OCI-LY7 (cell line): ENCODE measurements around the gene CIB2.

Experiments used
- EZH2phosphoT487 ChIP-seq: fragments of 200-600 bp; sonication (generic); IDR thresholded peaks from 2 replicates; pipeline ENCODE4 v1.6.1; 2018; ENCODE audit warnings: low read depth, borderline replicate concordance, mild to moderate bottlenecking, mixed run types, antibody characterized with exemption, low read length, moderate library complexity, mixed read lengths
- TF ChIP-seq, protein P1 (sequence below): fragments of 200-600 bp; sonication (generic); conservative IDR thresholded peaks from 2 replicates; pipeline ENCODE4 v1.5.1; 2014; ENCODE audit warnings: mild to moderate bottlenecking, antibody characterized with exemption, low read length, moderate library complexity, mixed read lengths

DNA sequence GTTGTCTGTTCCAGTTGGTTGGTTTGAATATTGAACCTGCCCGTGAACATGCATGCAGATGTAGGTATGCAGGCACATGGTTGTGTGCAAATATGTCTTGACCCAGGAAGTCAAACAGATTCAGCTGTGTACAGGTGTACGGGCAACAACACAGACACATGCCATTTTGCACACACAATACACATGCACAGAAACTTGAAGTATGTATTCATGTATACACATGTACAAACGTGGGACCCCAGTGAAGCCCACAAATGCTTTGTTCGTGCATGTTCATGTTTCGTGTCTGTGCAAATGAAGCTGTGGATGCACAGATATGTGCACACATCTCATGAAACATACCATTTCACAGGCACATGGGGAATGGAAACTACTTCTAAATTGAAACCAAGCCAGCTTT lies 48.7 kb upstream of the CIB2 start:
- TF ChIP-seq, protein P1, sequence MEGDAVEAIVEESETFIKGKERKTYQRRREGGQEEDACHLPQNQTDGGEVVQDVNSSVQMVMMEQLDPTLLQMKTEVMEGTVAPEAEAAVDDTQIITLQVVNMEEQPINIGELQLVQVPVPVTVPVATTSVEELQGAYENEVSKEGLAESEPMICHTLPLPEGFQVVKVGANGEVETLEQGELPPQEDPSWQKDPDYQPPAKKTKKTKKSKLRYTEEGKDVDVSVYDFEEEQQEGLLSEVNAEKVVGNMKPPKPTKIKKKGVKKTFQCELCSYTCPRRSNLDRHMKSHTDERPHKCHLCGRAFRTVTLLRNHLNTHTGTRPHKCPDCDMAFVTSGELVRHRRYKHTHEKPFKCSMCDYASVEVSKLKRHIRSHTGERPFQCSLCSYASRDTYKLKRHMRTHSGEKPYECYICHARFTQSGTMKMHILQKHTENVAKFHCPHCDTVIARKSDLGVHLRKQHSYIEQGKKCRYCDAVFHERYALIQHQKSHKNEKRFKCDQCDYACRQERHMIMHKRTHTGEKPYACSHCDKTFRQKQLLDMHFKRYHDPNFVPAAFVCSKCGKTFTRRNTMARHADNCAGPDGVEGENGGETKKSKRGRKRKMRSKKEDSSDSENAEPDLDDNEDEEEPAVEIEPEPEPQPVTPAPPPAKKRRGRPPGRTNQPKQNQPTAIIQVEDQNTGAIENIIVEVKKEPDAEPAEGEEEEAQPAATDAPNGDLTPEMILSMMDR = no peak
- TF ChIP-seq EZH2phosphoT487 = no peak
